Islet of Langerhans (tissue), 1 donor: ENCODE results near the gene NECAP2.
"Not testable (repeated sequence)": the region's sequence is repeated elsewhere in the genome, so short reads cannot be mapped to it uniquely, and the experiment has no call there.

Source experiments
- FAIRE-seq: peaks from one replicate; lab custom pipeline; 2011; peaks lifted over from hg19 to GRCh38; lab: Jason Lieb, UNC

Gene NECAP2

DNA sequence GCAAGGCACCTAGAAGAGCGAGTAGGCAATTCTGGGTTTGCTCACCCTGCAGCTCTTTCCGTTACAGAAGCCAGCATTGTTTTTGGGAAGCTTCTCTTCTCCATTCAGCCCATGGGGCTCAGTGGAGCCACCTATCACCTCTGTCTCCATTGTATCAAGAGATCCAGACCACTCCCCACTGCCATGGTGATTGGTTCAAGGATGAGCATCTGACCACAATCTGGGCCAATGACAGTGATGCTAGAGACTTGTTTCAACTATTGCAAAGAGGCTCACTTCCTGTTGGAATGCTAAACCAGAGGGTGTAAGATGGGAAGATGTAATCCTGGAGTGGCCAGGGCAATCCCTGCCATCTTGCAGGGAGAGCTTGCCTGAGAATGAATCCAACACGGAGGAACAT is 9.9 kb upstream of the NECAP2 start:
- no peak for FAIRE-seq

GRCh38 chr1:16433030-16433429 is 7.5 kb upstream of the NECAP2 start:
- FAIRE-seq, result no peak

DNA sequence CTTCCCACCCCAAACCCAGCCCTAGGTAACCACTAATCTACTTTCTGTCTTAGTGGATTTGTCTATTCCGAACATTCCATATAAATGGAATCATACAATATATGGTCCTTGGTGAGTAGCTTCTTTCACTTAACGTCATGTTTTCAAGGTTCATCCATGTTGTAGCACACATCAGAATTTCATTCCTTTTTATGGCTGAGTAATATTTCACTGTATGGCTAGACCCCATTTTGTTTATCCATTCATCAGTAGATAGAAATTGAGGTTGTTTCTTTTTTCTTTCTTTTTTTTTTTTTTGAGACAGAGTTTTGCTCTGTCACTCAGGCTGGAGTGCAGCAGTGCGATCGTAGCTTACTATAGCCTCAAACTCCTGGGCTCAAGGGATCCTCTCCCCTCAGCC is 6.5 kb upstream of the NECAP2 start:
- FAIRE-seq, result no peak

- no peak for FAIRE-seq
Observed at GRCh38 chr1:16434501-16434900, 6.0 kb upstream of the NECAP2 start.

GRCh38 chr1:16436946-16437474 is 3.5 kb upstream of the NECAP2 start, which contains the start of gene SPATA21:
TSS of gene SPATA21 (minus strand) at chr1:16437424. CDS start at chr1:16431371, 6,053 bp downstream.
- FAIRE-seq, result no peak

GRCh38 chr1:16438516-16438915 is 2.0 kb upstream of the NECAP2 start:
- FAIRE-seq, result no peak

GRCh38 chr1:16438924-16439323 is 1.6 kb upstream of the NECAP2 start:
- no peak for FAIRE-seq

GRCh38 chr1:16440131-16440469 is 424 bp upstream of the NECAP2 start:
- no peak for FAIRE-seq

DNA sequence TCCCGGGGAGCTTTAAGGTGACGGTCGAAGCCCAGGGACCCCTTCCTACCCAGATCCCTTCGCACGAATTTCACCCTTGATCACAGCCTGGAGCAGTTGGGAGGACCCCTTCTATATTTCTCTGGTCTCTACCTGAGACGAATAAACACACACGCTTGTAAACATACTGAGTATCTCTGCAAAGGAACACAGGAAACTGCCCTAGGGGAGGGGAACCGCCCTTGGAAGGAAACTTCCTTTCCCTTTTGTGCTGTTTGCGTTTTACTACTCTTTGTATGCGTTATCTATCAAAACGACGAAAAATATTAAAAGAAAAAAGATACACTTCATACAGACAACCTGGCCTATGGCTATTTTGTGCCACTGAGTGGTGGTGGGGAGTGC is 750 bp downstream of the NECAP2 start:
- FAIRE-seq, result no peak

DNA sequence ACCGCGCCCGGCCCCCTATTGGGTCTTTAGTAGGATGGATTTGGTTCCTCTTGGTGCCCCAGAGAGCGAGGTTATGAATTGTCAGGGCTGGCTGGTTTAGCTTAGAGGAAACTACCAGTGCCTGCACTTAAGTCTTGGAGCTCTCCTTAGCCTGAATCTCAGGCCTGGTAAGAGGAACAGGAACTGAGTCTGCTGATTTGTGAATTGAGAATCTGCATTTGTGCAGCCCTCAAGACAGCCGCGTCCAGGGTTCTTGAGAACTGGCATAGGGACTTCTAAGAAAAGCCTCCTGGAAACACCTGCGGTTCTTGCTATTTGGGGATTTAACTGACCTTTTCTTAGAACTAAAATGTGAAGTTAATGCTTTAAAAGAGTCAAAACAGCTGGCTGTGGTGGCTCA is 1.7 kb downstream of the NECAP2 start:
- no peak for FAIRE-seq

DNA sequence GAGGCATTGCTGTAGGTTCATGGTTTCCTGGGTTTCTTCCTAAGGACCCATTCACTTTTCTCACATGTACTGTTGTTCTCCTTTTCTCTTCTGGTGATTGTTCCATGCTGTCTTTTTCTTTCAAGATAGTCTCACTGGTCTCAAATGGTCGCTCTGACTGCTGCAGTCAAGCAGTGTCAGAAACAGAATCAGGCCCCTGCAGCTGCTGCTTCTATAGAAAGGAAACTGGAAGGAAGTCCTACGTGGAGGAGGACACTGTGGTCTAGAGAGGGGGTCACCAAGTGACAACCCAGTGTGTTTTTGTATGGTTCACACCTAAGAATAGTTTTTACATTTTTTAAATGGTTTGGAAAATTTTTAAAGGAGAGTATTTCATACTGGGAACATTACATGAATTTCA is 2.4 kb downstream of the NECAP2 start:
- no peak for FAIRE-seq

DNA sequence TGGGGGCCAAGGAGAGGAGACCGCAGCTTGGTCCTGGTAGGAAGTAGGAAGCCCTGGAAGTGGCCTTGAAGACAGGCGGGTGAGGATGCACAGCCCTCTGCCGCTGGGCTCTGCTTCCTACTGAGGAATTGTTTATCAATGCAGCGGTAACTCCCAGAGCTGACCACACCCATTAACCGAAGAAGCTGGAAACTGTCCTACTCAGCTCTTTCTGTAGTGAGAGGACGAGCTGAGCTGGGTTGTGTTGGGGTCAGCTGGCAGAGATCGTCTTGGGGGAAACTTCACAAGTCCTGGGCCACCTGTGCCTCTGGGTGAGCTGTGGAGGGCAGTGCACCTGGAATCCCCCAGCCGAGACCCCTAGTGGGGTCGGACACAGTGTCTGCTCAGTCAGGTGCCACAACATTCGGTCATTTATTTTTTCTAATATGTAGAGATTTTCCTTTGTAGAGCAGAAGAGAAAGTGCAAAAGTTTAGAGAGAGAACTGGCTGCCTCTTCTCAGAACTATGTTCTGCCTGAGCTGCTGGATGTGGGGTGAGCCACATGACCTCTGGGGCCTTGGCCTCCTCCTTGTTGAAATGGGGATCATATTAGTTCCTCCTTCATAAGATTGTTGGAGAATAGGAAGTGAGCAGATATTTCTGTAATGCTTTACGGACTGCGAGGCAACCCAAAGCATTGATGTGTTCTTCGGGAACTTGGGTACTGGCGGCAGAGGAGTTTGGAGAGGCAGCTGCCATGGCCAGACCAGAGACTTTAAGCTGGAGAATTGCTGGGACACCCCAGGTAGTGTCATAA is 3.6 kb downstream of the NECAP2 start:
- no peak for FAIRE-seq

DNA sequence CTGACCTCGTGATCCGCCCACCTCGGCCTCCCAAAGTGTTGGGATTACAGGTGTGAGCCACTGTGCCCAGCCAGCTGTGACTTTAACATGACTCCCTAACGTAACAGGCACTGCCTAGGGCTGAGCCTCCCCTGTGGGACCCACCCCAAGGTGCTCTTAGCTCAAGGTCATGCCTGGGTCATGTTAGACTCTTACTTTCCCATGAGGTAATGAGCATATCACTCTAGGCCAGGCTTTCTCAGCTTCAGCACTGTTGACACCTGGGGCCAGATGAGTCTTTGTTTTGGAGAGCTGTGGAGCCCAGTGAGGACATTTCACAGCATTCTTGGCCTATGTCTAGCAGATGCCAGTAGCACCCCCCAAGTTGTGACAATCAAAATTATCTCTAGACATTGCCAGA is 4.5 kb downstream of the NECAP2 start:
- no peak for FAIRE-seq

DNA sequence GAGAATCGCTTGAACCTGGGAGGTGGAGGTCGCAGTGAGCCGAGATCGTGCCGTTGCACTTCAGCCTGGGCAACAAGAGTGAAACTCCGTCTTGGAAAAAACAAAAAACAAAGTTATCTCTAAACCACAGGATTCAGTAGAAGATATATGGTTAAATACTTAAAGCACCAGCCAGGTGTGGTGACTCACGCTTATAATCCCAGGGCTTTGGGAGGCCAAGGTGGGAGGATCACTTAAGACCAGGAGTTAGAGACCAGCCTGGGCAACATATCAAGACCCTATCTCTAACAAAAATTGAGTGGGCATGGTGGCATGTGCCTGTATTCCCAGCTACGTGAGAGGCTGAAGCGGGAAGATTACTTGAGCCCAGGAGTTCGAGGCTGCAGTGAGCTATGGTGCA is 5.6 kb downstream of the NECAP2 start:
- FAIRE-seq, result no peak

GRCh38 chr1:16447641-16448040 is 7.1 kb downstream of the NECAP2 start:
- FAIRE-seq, result no peak

- FAIRE-seq, result no peak
Observed at GRCh38 chr1:16449065-16449464, 8.5 kb downstream of the NECAP2 start.

DNA sequence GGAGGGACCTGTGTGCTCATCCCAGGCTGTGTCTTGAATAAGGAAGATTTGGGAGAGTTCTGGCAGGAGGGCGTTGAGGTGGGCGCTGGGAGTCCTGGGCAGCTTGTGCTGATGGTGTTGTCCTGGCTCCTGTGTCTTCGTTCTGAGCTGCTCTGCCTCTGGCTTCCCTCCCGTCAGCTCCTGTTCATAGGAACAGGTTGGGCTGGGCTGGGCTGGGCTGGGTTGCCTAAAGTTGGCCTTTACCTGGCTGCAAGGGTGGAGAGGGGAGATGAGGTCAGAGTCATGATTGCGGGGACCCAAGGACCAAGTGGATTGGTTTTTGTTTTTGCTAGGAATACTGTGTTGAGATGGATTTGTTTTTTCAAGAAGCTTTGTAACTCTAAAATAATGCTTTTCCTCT is 9.1 kb downstream of the NECAP2 start:
- no peak for FAIRE-seq

DNA sequence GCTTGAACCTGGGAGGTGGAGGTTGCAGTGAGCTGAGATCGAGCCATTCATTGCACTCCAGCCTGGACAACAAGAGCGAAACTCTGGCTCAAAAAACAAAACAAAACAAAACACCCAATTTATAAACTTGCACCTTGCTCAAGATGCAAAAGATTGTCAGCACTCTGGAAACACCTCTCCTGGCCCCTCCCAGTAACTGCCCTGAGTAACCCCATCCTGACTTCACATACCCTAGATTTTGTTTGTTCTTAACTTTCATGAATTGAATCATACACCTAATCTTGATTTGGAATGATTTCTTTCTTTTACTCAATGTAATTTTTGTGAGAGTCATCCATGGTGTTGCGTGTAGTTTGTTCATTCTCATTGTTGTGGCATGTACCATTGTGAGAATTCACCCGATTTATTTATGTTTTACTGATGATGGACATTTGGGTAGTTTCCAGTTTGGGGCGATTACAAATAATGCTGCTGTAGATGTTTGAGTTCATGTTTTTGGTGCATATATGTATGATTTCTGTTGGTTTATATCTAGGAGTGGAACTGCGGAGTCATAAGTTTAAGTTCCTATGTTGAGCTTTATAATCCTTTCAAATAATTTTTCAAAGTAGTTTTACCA is 10.4 kb downstream of the NECAP2 start:
- FAIRE-seq, result no peak

DNA sequence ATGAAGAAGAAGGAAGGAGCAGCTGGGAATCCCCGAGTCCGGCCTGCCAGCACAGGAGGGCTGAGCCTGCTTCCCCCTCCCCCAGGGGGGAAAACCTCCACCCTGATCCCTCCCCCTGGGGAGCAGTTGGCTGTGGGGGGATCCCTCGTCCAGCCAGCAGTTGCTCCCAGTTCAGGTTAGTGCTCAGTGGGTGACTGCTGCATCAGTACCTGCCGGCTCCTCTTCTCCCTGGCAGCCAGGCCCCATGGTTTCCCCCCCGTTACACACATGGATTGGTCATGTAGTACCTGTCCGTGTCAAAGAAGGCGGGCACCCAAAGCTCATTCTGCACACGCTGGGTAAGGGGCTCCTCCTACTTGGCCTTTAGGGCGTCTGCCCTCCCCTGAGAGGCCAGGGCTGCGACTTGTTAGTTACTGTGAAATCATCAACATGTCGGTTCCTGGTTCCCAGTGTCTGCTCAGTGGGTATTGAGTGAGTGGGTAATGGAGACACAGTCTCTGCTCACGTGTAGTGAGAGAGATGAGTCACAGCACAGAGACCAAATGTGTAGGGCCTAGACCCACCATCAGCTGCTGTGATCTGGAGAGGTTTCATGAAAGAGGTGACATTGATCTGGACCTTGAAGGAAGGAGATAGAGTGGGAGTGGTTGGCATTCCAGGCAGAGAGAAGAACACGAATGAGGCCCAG is 11.5 kb downstream of the NECAP2 start:
- no peak for FAIRE-seq

- not testable (repeated sequence) for FAIRE-seq
Observed at GRCh38 chr1:16454909-16455308, 14.4 kb downstream of the NECAP2 start.

- not testable (repeated sequence) for FAIRE-seq
Observed at GRCh38 chr1:16456151-16456550, 15.6 kb downstream of the NECAP2 start.

GRCh38 chr1:16458831-16459230 is 18.3 kb downstream of the NECAP2 start:
- no peak for FAIRE-seq

- FAIRE-seq, result no peak
Observed at GRCh38 chr1:16459352-16459925, 18.9 kb downstream of the NECAP2 start.
